Measurements from ENCODE around the gene CCL7. TPM values are rescaled to one million over a fixed set of nuclear protein-coding genes. Genes with fewer than 3 reads are reported as not detected.
"Not testable (repeated sequence)": the region's sequence is repeated elsewhere in the genome, so short reads cannot be mapped to it uniquely, and the experiment has no call there.

Gene CCL7
- total RNA-seq, 6 experiments from 2014 or later: not detected

- Mint-ChIP-seq H3K36me3 (ENCODE audit: low read depth) (no peaks in the 10 kb centered on the region), H3K4me3 (no peak overlapping the region), H3K27ac (no peak overlapping the region), H3K27me3 (ENCODE audit: insufficient read depth) (peaks cover 12% of the 10 kb centered on the region), H3K4me1 (ENCODE audit: low read depth) (peaks cover 15% of the 10 kb centered on the region), H3K9me3 (peaks cover 16% of the 10 kb centered on the region)
- peak; percentile 64 for DNase-seq
- TF ChIP-seq CTCF (IDR thresholded peaks at IDR 0.05): no peak
These were observed 43.8 kb upstream of the CCL7 start for GRCh38 chr17:34226011-34226743.

DNA sequence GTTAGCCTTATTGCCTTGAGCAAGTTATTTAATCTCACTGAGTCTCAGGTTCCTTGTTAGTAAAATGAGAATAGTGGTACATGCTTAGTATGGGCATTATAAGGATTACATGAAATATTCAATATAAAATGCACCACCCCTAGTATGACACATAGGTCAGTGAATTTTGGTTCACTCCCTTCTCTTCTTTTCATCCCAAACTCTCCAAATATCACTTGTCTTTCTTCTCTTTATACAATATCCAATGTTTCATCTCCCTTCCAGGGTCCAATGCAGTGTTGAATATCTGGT, 43.3 kb upstream of the CCL7 start:
- Mint-ChIP-seq H3K36me3 (ENCODE audit: low read depth) (no peaks in the 10 kb centered on the region), H3K4me3 (no peak overlapping the region), H3K27me3 (ENCODE audit: insufficient read depth) (peaks cover 12% of the 10 kb centered on the region), H3K9me3 (peaks cover 16% of the 10 kb centered on the region), H3K4me1 (ENCODE audit: low read depth) (peaks cover 15% of the 10 kb centered on the region), H3K27ac (no peak overlapping the region)
- DNase-seq: no peak
- no peak for TF ChIP-seq CTCF (IDR thresholded peaks at IDR 0.05)

DNA sequence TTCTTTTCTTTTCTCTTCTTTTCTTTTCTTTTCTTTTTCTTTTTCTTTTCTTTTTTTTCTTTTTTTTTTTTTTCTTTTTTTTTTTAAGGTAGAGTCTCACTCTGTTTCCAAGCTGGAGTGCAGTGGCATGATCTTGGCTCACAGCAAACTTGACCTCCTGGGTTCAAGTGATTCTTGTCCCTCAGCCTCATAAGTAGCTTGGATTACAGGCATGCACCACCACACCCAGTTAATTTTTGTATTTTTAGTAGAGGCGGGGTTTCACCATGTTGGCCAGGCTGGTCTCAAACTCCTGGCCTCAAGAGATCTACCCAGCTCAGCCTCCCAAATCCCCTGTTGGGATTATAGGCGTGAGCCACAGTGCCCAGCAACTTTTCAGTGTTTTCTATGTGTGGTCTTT, 42.7 kb upstream of the CCL7 start:
- H3K27me3 Mint-ChIP-seq (ENCODE audit: insufficient read depth): peaks cover 14% of the 10 kb centered on the region
- not testable (repeated sequence) for DNase-seq; H3K4me3 Mint-ChIP-seq; H3K27ac Mint-ChIP-seq; H3K36me3 Mint-ChIP-seq (ENCODE audit: low read depth)
- H3K9me3 Mint-ChIP-seq: peaks cover 16% of the 10 kb centered on the region
- H3K4me1 Mint-ChIP-seq (ENCODE audit: low read depth): peaks cover 15% of the 10 kb centered on the region

GRCh38 chr17:34227707-34228106, 42.3 kb upstream of the CCL7 start:
- H3K27me3 Mint-ChIP-seq (ENCODE audit: insufficient read depth): peaks cover 14% of the 10 kb centered on the region
- peaks cover 15% of the 10 kb centered on the region for H3K4me1 Mint-ChIP-seq (ENCODE audit: low read depth)
- H3K4me3 Mint-ChIP-seq: no peak overlapping the region
- H3K36me3 Mint-ChIP-seq (ENCODE audit: low read depth): no peaks in the 10 kb centered on the region
- DNase-seq: no peak
- no peak overlapping the region for H3K27ac Mint-ChIP-seq
- H3K9me3 Mint-ChIP-seq: peaks cover 16% of the 10 kb centered on the region
- no peak for TF ChIP-seq CTCF (IDR thresholded peaks at IDR 0.05)

- no peak for TF ChIP-seq CTCF (IDR thresholded peaks at IDR 0.05)
- Mint-ChIP-seq H3K4me3 (no peak overlapping the region), H3K27ac (no peak overlapping the region), H3K9me3 (peaks cover 16% of the 10 kb centered on the region), H3K4me1 (ENCODE audit: low read depth) (peaks cover 15% of the 10 kb centered on the region), H3K27me3 (ENCODE audit: insufficient read depth) (peaks cover 12% of the 10 kb centered on the region), H3K36me3 (ENCODE audit: low read depth) (no peaks in the 10 kb centered on the region)
- DNase-seq: no peak
These were observed 41.2 kb upstream of the CCL7 start for GRCh38 chr17:34228781-34229180.

DNA sequence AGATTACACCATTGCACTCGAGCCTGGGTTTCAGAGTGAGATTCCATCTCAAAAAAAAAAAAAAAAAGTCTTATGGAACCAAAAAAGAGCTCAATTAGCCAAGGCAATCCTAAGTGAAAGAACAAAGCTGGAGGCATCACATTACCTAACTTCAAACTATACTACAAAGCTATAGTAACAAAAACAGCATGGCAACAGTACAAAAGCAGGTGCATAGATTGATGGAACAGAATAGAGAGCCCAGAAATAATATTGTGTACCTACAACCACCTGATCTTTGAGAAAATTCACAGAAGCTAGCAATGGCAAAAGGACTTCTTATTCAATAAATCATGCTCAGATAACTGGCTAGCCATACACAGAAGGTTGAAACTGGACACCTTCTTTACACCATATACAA, 39.7 kb upstream of the CCL7 start:
- H3K4me3 Mint-ChIP-seq: no peak overlapping the region
- H3K36me3 Mint-ChIP-seq (ENCODE audit: low read depth): no peaks in the 10 kb centered on the region
- peaks cover 15% of the 10 kb centered on the region for H3K4me1 Mint-ChIP-seq (ENCODE audit: low read depth)
- no peak for TF ChIP-seq CTCF (IDR thresholded peaks at IDR 0.05)
- H3K9me3 Mint-ChIP-seq: peaks cover 16% of the 10 kb centered on the region
- H3K27me3 Mint-ChIP-seq (ENCODE audit: insufficient read depth): peaks cover 7% of the 10 kb centered on the region
- H3K27ac Mint-ChIP-seq: no peak overlapping the region
- DNase-seq: no peak

Data from HFFc6 (cell line).